NCI-H526 (cell line): ENCODE measurements around the gene RABAC1.
A peak's percentile ranks its signal among the peaks of the same experiment; 100 is the strongest.
"Not testable (repeated sequence)": the region's sequence is repeated elsewhere in the genome, so short reads cannot be mapped to it uniquely, and the experiment has no call there.

Experiments
- DNase-seq, 2 experiments: peaks; one replicate each; lab custom pipeline; 2025; lab: John Stamatoyannopoulos, UW

RABAC1 gene

DNA sequence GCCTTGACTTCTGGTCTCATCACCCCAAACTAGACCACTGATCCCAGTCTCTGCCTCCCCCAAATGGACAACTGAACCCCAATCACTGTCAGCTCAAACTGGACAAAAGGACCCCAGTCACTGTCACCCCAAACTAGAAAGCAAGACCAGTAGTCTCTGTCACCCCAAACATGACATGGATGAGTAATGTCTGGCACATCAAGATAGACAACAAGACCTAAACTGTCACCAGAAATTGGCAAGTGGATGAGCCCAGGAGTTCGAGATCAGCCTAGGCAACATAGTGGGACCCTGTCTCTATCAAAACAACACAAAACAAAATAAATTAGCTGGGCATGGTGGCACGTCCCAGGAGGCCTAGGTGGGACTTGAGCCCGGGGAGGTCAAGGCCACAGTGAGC is 12.0 kb downstream of the RABAC1 start:
- no peak for DNase-seq

DNA sequence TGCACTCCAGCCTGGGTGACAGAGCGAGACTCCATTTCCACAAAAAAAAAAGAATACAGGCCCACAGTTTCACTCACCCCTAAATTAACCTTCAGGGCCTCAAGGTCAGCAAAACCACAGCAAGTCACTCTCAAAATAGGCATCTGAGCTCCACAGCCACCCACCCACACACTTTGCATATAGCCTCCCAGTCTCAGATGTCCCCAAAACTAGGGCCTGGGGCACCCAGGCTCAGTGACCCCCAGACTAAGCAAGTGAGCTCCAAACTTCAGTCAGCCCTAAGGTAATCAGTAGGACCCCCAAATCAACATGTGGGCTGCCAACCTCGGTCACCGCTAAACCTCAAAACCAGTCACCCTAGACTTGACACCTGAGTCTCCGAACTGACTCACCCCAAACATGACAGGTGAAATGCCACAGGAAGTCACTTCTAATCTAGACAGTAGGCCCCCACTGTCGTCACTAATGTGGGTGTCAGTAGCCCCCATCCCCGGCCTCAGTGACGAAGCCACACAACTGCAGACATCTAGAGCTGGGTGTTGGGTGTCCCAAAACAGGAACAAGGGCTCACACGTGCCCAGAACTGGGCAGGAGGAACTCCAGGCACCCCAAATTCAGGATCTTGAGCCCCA is 13.9 kb downstream of the RABAC1 start:
- DNase-seq, result no peak

DNA sequence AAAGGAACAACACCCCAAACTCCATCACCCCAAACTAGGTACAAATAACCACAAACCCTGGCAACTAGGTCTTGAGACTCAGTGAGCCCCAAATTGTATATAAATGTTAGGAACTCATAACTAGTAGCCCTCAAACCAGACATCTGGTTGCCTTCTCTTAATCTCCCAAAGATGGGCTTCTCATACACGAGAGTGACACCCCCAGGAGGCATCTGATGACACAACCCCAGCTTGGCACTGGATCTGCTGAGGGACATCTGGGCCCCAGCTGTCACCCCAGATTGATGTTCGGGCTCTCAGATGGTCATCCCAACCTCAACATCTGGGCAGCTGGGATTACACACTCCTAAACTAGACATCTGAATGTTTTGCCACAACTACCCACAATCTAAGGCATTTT is 14.8 kb downstream of the RABAC1 start:
- no peak for DNase-seq

DNA sequence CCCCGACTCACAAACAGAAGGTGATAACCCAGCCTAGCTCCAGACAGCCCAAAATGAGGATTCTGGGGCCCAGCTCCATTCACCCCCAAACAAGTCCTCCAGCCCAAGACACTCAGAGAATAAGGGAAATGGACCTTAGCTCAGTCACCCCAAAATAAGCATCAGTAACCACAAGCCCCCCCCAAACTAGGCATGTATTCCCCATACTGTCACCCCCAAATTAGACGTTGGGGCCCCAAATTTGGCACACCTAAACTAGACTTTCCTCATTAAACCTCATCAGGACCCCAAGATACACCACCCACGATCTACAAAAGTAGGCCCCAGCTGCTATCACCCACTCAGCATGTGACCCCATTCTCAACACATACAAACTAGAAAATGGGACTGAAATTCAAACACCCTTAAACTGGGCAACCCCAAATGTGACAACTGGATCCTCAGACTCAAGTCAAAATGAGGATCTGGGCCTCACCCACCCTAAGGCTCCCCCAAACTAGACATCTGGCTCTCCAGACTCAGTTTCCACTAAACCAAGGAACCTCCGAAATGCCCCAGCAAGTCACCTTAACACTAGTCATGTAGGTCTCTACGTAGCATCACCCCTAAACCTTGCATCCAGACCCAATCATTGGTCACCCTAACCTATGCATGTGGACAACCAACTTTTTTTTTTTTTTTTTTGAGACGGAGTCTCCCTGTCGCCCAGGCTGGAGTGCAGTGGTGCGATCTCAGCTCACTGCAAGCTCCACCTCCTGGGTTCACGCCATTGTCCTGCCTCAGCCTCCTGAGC is 17.5 kb downstream of the RABAC1 start:
- DNase-seq, result no peak

DNA sequence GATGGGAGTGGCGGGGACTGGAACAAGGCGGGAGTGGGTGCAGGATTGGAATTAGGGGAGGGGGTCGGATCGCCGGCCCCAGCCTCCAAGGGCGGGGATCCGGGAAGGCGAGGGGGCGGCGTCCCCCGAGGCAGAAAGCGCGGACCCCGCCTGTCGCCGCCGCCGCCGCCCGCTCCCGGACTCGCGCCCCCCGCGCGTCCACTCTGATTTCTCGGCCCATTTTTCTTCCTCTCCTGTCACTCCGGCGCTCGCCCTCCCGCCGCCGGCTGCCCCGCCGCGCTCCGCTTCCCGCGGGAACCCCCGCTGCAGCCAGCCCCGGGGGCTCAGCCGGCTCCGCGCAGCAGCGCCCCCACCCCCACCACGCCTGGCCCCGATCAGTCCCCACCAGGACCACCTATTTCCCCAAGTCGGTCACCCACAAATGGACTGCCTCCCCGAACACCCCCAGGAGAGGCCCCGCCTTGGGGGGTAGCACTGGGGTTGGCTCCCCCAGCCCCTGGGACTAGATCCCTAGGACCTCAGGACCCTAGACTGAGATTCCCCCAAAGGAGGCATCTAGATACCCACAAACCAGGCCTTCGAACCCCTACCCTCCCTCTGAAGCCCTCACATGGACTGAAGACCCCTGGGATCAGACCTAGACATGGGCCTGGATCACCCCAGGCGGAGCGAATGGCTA is 18.3 kb downstream of the RABAC1 start:
- no peak for DNase-seq

DNA sequence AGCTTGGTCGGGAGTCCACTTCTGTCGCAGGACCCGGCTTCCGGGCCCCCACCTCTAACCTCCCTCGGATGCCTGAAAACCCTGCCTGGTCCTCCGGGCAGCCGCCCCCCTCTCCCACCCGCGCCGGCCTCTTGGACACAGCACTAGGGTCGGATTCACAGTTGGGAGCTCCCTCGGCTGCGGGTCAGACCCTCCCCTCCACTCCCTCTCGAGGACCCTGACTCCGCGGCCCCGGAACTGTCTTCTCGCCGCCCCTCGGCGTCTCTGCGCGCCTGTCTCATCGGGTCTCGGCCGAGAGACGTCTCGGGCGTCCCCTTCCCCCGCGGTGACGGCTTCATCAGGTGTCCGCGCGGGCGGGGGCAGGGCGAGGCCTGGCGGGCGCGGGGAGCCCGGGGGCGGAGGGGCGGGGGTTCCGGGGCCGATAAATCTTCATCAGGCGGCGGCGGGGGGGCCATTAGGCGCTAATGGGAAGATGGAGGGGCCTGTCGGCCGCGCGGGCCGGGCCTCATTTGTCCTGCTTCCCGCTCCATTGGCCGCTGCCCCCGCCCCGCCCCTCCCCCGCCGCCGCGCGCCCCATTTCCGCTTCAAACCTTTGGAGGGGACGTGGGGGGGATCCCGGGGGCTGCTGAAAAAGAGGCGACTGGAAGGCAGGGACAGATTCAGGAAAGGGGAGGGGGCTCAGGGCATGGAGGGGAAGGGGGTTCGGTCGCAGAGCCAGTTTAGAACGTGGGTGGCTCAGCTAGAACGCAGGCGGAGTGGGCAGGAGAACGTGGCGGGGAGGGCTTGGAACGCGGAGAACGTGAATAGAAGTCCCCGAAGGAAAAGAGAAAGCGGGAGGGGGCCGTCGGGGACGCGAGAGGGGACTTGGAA is 19.0 kb downstream of the RABAC1 start:
- peak in 1 of 2 experiments; percentile 61 for DNase-seq

DNA sequence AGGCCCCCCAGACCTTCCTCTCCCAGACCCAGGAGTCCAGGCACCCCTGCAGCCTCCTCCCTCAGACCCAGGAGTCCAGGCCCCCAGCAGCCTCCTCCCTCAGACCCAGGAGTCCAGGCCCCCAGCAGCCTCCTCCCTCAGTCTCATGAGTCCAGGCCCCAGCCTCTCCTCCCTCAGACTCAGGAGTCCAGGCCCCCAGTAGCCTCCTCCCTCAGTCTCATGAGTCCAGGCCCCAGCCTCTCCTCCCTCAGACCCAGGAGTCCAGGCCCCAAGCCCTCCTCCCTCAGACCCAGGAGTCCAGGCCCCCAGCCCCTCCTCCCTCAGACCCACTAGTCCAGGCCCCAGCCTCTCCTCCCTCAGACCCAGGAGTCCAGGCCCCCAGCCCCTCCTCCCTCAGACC is 19.9 kb downstream of the RABAC1 start:
- not testable (repeated sequence) for DNase-seq

DNA sequence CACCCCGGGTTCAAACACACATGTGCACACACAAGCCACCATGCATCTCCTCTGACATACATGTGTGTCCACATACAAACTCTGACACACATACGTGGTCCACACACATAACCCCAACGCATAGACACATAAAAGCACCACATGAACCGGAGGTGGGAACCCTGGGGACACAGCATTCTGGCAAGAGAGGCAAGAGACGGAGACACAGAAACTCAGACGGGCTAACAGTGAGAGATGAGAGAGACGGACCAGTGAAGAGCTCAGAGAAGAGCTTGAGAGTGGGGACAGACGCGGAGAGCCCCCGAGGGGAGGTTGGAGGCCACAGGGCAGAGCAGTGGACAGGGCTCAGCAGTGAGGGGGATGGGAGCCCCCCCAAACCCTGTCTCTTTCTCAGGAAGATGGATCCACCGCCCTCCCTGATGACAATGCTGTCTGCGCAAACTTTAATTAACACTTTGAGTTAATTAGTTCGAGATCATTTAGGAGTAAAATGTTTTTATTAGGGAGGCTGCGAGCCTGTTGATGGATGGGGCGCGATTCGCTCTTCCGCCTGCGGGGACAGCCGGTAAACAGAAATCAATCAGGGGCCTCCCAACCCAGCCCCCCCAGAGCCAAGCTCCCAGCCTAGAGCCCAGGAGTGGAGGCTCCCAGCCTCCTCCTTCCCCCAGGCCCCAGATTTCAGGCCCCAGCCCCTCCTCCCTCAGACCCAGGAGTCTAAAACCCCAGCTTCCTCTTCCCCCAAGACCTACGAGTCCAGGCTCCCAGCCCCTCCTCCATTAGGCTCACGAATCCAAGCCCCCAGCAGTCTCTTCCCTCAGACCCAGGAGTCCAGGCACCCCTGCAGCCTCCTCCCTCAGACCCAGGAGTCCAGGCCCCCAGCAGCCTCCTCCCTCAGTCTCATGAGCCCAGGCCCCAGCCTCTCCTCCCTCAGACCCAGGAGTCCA is 21.3 kb downstream of the RABAC1 start:
- peak in 1 of 2 experiments; percentile 57 for DNase-seq

DNA sequence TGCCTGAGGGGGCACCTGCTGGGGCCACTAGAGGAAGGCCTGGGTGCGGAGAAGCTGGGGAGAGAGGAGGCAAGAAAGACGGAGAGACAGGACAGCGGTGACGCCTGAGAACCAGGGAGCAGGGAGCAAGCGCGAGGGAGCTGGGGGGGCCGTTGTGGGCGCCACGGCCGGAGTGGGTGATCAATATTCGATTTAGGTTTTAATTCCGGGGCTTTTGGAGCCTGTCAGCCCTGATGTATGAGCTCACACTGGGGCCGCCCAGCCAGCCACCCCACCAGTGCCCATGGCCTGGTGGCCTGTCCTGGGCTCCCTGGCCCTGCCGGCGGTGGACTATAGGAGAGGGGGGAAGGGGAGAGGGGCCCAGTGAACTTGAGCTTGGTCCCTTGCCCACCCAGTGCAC is 22.2 kb downstream of the RABAC1 start:
- no peak for DNase-seq

DNA sequence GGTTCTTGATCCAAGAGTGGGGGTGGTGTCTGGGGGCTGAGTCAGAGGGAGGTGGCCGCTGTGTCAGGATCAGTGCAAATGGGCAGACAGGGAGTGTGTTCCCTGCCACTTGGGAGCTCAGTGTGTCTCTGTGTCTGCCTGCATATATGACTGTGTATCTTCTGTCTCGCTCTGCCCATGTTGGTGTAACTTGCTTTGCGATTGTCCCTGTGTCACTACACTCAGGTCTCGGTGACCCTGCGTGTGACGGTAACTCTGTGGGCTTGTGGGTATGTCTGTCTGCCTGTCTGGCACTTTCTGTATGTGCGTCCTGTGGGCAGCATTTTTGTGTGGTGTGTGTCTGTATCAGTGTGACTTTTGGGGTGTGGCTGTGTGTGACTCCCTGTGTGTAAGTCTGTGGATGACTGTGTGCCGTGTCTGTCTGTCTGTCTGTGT is 22.7 kb downstream of the RABAC1 start:
- no peak for DNase-seq

DNA sequence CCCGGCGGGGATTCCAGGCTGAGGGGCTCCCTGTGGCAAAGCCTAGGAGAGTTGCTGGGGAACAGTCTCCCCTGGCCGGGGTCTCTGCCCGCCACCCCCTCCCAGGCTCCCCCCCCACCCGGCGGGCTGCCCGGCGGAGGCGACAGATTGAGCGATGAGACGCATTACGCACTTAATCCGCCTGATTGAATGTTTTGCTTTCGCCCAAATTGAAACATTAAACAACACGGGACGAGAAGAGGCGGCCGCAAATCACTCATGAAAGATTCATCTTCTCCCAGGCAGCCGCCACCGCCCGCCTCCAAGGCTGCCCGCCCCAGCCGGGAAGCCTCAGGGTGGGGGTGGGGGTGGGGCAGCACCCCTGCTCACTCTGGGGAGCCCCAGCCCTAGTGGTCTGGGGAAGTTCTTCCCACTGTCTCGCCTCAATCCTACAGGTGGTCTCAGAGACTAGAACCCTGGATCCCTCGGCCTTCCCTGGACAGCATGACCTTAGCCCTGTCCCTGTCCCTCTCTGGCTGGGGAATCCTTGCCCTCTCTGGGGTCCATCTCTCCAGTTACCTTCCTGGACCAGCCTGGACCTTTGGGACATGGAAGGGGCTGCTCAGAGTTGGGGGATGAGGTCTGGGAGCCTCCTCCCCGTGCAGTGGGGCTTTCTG is 23.2 kb downstream of the RABAC1 start:
- no peak for DNase-seq

DNA sequence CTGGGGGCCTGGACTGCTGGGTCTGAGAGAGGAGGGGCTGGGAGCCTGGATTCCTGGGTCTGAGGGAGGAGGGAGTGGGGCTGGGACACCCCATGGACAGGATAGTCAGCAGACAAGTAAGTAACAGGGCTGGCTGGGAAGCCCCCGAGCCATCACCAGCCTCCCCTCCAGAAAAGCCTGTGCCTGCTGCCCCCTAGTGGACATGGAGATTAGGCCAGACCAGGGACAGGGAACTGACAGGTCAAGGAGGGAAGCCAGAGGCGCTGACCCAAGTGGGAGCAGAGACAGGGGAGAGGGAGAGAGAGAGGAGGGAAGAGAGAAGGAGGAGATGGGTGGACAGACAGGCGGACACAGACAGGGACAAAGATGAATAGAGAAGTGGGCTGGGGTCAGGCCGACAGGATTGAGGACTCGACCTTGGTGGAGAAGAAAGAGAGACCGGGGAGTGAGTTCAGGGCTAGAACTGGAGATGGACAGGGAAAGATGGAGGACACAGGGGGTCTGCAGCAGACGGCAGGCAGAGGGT is 24.2 kb downstream of the RABAC1 start:
- peak; percentile 72 to 88 for DNase-seq

DNA sequence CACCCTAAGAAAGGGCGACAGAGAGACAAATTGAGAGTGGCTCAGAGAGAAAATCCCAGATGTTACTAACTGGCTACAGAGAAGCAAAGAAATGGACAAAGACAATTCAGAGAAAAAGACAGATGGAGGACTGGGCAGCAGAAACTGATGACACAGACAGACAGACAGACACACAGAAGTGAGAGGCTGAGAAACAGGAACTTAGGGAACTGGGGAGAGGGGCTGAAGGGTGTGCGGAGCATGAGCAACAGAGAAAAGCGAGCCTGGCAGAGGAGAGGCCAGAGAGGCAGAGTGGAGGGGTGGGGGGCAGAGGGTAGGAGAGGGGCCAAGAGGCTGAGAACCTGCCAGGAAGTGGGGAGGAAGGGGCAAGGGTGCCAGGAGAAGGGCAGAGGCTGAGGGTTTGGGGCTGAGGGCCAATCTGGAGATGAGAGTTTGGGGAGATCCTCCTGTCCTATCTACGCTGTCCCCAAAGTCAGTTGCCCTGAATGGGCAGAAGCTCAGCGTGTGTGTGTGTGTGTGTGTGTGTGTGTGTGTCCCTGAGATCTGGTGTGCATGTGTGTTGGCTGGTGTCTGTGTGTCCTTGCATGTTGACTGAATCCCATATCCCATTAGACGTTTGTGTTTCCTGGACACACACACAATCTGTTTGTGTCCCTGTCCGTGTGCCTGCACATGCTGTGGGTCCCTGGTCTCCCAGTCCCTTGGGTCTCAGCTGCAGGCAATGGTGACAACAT is 25.3 kb downstream of the RABAC1 start:
- no peak for DNase-seq

DNA sequence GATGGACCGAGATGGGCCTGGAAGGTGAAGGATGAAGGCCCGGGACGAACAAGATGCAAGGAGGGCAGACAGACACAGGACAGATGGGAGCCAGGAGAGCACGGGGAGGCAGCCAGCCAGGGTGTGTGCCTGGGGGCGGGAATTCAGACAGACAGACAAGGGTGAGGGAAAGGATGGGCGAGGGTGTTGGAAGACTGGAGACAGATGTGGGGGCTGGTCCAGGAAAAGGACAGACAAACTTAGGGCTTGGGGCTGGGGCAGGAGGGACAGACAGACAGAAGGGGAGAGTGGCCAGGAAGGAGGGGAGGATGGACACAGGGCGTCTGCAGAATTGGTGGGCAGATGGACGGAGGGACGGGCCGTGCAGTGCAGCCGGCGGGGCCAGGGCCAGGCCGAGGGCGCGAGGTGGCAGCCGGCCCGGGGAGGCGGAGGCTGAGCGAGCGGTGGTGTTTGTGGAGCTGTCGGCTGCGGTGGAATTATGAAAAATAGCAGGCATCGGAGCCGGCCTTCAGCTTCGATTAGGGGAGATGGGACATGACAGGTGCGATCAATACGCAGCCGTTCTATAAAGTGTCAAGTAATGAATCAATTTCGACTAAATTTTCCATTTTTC is 26.3 kb downstream of the RABAC1 start:
- peak in 1 of 2 experiments; percentile 66 for DNase-seq

DNA sequence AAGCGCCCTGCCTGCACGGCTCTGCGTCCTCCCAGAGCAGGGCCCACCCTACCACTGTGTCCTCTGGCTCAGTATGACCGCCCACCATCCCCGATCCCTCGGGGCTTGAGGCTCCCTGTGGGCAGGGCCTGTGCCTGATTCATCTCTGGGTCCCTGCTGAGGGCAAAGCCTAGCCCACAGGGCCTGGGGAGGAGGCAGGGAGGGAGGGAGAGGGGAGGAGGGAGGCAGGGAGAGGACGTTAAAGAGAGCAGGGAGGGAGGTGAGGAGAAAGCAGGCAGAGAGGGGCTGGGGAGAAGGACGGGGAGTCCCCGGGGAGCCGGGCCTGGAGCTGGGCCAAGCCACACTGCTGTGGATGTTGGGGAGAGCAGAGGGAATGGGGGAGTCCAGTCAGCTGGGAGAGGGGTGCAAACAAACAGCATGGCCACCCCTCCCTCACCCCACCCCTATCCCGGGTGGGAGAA is 26.8 kb downstream of the RABAC1 start:
- DNase-seq, result no peak

DNA sequence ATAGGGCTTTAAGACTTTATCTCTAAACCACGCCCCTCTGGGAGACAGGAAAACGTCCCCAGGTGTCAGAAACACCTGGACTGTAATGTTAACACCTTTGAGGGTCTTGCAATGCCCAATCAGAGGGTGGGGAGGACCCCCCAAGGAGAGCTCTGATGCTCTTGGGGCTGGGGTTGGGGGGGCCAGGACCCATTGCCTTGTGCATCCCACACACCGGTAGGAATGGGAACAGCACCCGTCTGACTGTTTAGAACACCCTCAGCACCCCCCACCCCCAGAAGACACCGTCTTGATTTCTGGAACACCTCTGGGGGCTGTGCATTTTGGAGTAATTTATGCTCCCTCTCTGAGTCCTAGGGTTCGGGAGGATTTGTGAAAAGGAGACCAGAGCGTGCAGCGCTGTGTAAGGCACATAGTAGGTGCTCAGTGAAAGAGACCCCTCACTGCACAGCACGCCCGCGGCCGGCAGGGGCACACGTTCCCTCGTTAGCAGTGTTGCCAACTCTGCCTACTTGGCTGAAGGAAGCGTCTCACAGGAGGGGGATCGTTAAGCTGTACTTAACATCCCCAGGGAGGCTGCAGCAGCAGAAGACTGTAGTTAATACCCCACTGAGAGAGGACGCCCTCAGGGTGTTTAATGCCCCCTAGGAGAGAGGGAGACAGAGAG is 28.1 kb downstream of the RABAC1 start:
- peak in 1 of 2 experiments; percentile 48 for DNase-seq

DNA sequence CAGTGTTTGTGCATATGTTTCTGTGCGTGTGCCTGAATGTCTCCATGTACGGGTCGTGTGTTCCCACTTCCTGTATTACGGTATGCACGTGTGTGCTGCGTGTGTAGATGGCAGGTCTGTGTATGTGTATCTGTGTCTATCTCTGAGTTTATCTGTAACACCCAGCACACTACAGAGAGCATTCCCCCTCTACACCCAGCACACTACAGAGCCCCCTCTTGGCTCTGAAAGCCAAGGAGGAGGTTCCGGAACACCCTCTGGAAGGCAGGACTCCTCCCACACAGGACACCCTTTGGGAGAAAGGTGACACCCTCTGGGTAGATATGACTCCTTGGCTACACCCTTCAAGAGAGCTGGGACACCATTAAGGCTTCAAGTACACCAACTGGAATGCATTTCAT is 28.8 kb downstream of the RABAC1 start:
- no peak for DNase-seq

DNA sequence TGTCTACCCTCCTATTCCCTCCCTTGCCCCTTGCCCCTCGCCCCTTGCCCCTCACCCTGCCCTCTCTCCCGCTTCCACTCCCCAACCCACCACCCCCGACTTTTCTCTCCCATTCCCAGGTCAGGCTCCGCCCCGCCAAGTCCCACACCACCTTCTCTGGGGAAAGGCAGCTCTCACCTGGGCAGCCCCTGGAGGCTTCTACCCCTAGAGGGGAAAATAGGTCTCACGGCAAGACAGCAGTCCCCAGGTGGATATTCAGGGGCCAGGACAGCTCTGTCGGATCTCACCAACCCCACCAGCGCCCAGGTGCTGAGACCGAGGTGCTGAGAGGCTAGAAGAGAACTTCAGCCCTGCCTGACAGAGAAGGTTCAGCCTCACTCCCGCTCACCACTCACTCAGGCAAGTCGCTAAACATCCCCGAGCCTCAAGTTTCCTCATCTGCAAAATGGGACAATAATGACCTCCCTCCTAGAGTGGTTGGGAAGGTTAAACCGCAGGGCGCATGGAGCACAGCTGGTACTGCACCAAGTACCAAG is 29.5 kb downstream of the RABAC1 start:
- no peak for DNase-seq
